ENCODE results near the gene G6PD. TPM values are rescaled to one million over a fixed set of nuclear protein-coding genes. Genes with fewer than 3 reads are reported as not detected.
"Not testable (repeated sequence)": the region's sequence is repeated elsewhere in the genome, so short reads cannot be mapped to it uniquely, and the experiment has no call there.

The G6PD gene
- polyA plus RNA-seq, 1 experiment: 157 TPM

GRCh38 chrX:154541896-154542722, 4.5 kb downstream of the G6PD start:
- ChIA-PET POLR2A (no interaction called here), CTCF (interaction anchor here (0.8 to 1.9 kb wide), 4 partner anchors 11 to 169 kb away, joined by 3 to 5 read pairs (median 4); no protein-coding TSS in a partner anchor)
- Histone ChIP-seq H3K36me3 (ENCODE audit: control insufficient read depth, insufficient read depth, low read length) (no peaks in the 10 kb centered on the region; the same call in none of the 2 replicates), H3K27me3 (ENCODE audit: control insufficient read depth, insufficient read depth, low read length) (no peaks in the 10 kb centered on the region), H3K4me3 (ENCODE audit: low read depth, low read length) (no peak overlapping the region)
- DNase-seq (ENCODE audit: low read depth): peak; percentile 70
- TF ChIP-seq CTCF (IDR thresholded peaks at IDR 0.05; ENCODE audit: insufficient read depth, low read depth, low read length): no peak

GRCh38 chrX:154541589-154541895, 5.1 kb downstream of the G6PD start:
- Histone ChIP-seq H3K36me3 (ENCODE audit: control insufficient read depth, insufficient read depth, low read length) (no peaks in the 10 kb centered on the region; the same call in none of the 2 replicates), H3K27me3 (ENCODE audit: control insufficient read depth, insufficient read depth, low read length) (no peaks in the 10 kb centered on the region), H3K4me3 (ENCODE audit: low read depth, low read length) (no peak overlapping the region)
- DNase-seq (ENCODE audit: low read depth): no peak
- ChIA-PET CTCF (interaction anchor here (0.8 to 1.9 kb wide), 3 partner anchors 10 to 168 kb away, joined by 3 to 5 read pairs (median 4); no protein-coding TSS in a partner anchor), POLR2A (no interaction called here)
- TF ChIP-seq CTCF (IDR thresholded peaks at IDR 0.05; ENCODE audit: insufficient read depth, low read depth, low read length): no peak

GRCh38 chrX:154540897-154541535, 5.6 kb downstream of the G6PD start:
- ChIA-PET POLR2A (interaction anchor here (0.6 kb wide), 1 partner anchor 817 kb away, joined by 7 read pairs; the partner anchor contains the start of gene BCAP31), CTCF (interaction anchor here (0.8 to 1.9 kb wide), 3 partner anchors 10 to 168 kb away, joined by 3 to 5 read pairs (median 4); no protein-coding TSS in a partner anchor)
- TF ChIP-seq CTCF (IDR thresholded peaks at IDR 0.05; ENCODE audit: insufficient read depth, low read depth, low read length): no peak
- DNase-seq (ENCODE audit: low read depth): no peak
- H3K36me3 ChIP-seq (ENCODE audit: control insufficient read depth, insufficient read depth, low read length): peaks cover under 1% of the 10 kb centered on the region
- H3K4me3 ChIP-seq (ENCODE audit: low read depth, low read length): no peak overlapping the region
- H3K27me3 ChIP-seq (ENCODE audit: control insufficient read depth, insufficient read depth, low read length): no peaks in the 10 kb centered on the region

- CTCF ChIA-PET: interaction anchor here (1.3 kb wide), 1 partner anchor 157 kb away, joined by 4 read pairs; no protein-coding TSS in a partner anchor
- H3K27me3 ChIP-seq (ENCODE audit: control insufficient read depth, insufficient read depth, low read length); H3K36me3 ChIP-seq (ENCODE audit: control insufficient read depth, insufficient read depth, low read length); DNase-seq (ENCODE audit: low read depth); H3K4me3 ChIP-seq (ENCODE audit: low read depth, low read length); POLR2A ChIA-PET: not testable (repeated sequence)
Observed at GRCh38 chrX:154540365-154540764, 6.3 kb downstream of the G6PD start.

GRCh38 chrX:154539077-154539476, 7.6 kb downstream of the G6PD start:
- ChIA-PET CTCF (interaction anchor here (1.3 kb wide), 1 partner anchor 155 kb away, joined by 4 read pairs; no protein-coding TSS in a partner anchor), POLR2A (no interaction called here)
- Histone ChIP-seq H3K36me3 (ENCODE audit: control insufficient read depth, insufficient read depth, low read length) (peaks cover 8% of the 10 kb centered on the region), H3K4me3 (ENCODE audit: low read depth, low read length) (no peak overlapping the region), H3K27me3 (ENCODE audit: control insufficient read depth, insufficient read depth, low read length) (no peaks in the 10 kb centered on the region)
- no peak for DNase-seq (ENCODE audit: low read depth)
- no peak for TF ChIP-seq CTCF (IDR thresholded peaks at IDR 0.05; ENCODE audit: insufficient read depth, low read depth, low read length)

Measured in BJ (cell line).